NCI-H128 (cell line): ENCODE data around the gene REG4.
"Not testable (repeated sequence)": the region's sequence is repeated elsewhere in the genome, so short reads cannot be mapped to it uniquely, and the experiment has no call there.

ENCODE experiments used
- DNase-seq: peaks from one replicate; lab custom pipeline; 2025; ENCODE audit not compliant: unreplicated experiment; lab: John Stamatoyannopoulos, UW

Gene REG4

DNA sequence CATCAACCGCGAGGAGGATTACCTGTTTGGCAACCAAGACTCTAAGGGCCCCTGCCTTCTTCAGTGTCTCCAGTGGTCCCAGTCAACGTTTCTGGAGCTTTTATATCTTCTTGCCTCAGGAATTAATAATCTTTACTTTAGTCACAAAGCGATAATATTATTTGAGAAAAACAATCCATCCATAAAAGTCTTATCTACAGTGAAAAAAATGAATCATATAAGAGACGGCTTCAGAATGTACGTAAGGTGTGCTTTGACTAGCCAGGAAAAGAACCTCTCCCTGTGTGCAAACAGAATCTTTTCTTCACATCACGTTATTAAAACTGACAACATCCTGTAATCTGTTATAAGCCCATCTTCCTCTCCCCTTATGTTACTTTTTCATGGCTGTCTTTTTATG is at the start of gene REG4:
TSS of gene REG4 (minus strand) at position 74 of the 400 bp plus-strand sequence. CDS start 2,691 bp downstream, outside the sequence.
- DNase-seq: no peak

DNA sequence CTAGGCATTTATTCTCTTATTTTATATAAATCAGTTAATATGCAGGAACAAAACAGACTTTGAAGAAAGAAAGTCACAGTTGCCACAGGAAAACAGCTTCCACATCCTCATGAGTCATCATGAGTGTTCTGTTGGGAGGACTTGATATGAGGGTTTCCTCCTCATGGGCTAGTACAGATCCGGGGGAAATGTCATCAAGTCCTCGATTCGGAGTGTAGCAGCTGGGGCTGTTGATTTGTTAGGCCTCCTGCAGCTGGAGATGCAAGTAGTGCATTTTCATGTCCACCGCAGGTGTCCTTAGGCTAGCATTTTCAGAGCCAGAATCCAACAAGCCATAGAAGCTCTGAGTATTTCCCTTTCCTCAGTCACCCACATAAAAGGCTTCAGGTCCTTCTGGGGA is 48.4 kb upstream of the REG4 start:
- DNase-seq: no peak

DNA sequence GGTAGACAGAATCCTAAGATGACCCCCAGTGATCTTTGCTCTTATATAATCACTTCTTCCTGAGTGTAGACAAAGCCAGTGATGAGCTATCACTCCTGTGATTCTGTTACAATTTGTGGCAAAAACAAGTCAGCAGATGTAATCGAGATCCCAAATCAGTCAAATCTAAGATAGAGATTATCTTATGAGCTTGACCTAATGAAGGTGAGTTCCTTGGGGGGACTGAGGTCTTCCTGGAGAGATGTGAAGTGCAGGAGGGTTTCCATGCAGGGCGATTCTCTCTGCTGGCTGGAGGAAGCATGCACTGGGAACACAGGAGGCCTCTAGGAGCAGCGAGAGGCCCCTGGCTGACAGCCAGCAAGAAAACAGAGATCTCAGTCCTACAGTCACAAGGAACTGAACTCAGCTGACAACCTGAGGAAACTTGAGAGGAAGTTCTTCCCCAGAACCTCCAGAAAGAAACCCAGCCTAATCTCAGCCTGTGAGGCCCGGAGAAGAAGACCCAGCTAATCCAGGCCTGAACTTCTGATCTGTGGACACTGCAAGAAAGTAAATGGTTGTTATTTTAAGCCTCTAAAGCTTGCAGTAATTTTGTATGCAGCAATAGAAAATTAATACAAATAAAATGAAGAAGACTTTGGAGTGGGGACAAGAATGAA is 47.4 kb upstream of the REG4 start:
- DNase-seq: not testable (repeated sequence)

DNA sequence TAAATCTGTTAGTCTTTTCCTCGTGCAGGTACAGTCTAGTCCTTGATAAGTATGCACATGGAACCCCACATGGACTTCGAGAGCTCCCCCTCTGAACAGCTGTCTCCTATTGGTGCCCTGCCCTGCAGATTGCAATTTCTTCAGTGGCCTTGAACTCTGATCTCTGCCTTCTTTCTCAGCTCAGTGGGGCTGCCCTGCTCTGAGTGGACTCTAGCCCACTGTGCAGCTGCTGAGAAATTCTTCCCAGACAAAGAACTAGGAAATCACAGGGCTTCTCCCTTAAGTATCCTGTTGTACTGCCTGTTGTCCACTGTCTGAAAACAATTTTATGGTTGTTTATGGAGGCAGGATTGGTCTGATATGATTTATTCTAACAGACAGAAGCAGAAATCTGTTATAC is 46.9 kb upstream of the REG4 start:
- DNase-seq: no peak

- no peak for DNase-seq
Measured at GRCh38 chr1:119853155-119853554, 41.9 kb upstream of the REG4 start.

DNA sequence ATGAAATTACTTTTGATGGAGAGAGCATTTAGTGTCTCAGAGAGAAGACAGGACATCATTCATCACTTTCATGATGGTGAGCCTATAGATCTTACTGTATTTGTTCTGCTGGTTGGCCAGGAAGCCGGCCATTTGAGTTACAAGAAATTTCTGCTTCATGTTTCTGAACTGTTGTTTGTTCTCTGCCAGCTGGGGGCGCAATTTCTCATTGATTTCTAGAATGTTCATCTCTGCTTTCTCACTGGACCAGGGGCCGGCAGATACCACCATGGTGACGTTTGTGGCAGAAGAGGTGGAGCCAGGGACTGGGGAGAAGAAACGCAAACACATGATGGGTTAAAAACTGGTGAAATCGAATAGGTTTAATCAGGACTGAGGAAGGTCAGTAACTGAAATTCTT is 32.9 kb upstream of the REG4 start:
- DNase-seq: not testable (repeated sequence)

- no peak for DNase-seq
Measured at GRCh38 chr1:119841306-119841705, 30.0 kb upstream of the REG4 start.

DNA sequence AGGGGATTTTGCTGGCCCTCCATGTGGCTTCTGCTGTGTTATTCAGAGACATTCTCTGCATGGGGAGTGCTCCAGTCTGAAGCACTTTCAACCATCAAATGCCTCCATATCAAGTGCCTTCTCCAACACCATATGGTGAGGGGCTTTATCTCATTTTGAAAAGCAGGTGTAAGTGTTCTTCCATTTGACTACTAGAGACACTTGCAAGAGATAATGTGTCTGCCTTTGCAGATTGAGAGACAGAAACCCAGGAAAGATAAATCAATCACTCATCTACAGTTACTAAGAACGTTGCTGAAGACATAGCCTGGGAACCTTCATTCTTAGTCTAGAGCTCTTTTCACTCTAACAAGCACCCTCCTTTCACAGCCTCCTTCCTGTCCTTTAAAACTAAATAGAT is 29.5 kb upstream of the REG4 start:
- DNase-seq: no peak

DNA sequence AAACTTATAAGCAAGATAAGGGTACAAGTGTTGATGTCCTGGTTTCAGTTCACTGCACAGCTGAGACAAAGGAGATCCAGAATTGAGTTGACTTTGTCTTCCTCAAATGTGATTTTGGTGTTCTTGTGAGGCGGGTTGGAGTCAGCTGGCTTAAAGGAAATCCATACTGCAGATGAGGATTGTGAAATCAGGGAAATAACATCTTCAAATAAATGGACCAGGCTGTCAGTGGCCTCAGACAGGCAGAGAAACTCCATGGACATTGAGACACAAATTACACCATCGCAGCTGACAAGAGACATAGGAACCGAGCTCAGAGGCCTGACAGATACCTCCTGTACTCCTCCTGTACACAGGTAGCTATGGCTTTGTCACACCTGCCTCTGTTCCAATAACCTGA is 27.0 kb upstream of the REG4 start:
- DNase-seq: no peak

- no peak for DNase-seq
Measured at GRCh38 chr1:119834990-119835389, 23.7 kb upstream of the REG4 start.

DNA sequence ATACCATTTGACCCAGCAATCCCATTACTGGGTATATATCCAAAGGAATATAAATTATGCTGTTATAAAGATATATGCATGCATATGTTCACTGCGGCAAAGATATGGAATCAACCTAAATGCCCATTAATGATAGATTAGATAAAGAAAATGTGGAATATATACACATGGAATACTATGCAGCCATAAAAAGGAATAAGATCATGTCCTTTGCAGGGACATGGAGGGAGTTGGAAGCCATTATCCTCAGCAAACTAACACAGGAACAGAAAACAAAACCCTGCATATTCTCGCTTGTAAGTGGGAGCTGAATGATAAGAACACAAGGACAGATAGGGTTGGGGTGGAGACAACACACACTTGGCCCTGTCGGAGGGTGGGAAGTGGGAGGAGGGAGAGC is 19.8 kb upstream of the REG4 start:
- no peak for DNase-seq

- peak; percentile 33 for DNase-seq
Measured at GRCh38 chr1:119829625-119830024, 18.4 kb upstream of the REG4 start.

- DNase-seq: not testable (repeated sequence)
Measured at GRCh38 chr1:119829006-119829405, 17.7 kb upstream of the REG4 start.

DNA sequence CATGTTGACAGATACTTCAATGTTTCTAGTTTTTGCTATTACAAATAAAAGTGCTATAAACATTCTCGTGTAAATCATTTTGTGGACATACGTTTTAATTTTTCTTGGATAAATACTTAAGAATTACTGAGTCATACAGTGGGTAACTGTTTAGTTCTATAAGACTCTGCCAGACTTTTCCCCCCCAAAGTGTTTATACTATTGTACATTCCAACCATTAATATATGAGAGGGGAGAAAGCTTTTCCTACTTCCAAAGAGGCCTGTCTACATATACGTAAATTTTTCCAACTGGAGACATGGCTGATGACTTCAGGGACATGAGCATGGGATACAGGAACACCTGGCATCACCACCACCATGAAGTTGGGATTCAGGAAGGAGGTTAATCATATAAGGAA is 17.0 kb upstream of the REG4 start:
- DNase-seq: no peak

GRCh38 chr1:119827010-119827409 is 15.8 kb upstream of the REG4 start:
- DNase-seq: no peak

GRCh38 chr1:119822406-119822805 is 11.1 kb upstream of the REG4 start:
- DNase-seq: no peak

- DNase-seq: no peak
Measured at GRCh38 chr1:119818181-119818580, 6.9 kb upstream of the REG4 start.

DNA sequence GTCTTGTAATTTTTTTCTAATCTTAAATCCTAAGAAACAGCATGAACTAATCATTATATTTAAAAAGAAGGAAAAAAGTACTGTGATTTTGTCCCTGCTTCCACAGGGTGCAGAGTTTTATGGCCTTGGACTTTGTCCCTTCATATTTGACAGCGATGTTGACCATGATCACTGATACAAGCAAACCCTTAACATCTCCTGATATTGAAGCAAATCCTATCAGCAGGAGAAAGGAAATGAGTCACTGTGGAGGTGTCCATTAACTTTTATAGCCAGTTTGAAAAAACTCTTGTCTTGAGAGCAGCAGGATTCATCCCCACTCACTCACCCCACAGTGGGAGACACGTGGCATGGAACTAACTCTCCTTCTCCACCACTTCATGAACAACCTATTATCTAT is 5.1 kb upstream of the REG4 start:
- no peak for DNase-seq

GRCh38 chr1:119815928-119816327 is 4.7 kb upstream of the REG4 start:
- DNase-seq: no peak

- no peak for DNase-seq
Measured at GRCh38 chr1:119815361-119815760, 4.1 kb upstream of the REG4 start.

- no peak for DNase-seq
Measured at GRCh38 chr1:119814288-119814687, 3.0 kb upstream of the REG4 start.

- no peak for DNase-seq
Measured at GRCh38 chr1:119811985-119812557, 811 bp upstream of the REG4 start.

DNA sequence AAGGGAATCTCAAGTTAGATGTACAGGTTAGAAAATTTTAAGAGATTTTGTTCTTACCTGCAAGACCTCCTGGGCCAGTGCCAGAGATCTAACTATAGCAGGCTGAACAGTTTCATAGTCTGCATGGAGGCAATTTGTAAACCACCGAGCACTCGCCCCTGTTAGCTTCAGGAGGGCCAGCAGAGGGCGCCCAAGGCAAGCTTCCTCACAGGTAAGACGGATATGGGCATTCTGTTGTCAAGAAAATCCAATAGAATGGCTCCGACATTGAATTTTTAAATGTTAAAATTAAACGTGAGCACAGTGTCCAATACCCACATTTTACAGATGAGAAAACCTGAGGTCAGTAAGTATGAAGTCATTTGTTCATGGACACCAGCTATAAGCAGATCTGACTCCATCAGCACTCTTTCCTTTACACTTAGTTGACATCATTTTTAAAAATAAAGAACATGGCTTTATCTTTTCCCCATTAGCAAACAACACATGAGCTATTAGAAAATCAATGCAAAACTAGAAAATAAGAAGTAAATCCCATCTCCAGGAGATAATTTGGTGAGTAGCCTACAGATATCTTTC is 2.2 kb downstream of the REG4 start:
- peak; percentile 41 for DNase-seq
